ENCODE results near the gene NSF. TPM values are rescaled to one million over a fixed set of nuclear protein-coding genes. Genes with fewer than 3 reads are reported as not detected.

The NSF gene
- total RNA-seq, 1 experiment from 2014 or later, result 56.5 TPM

DNA sequence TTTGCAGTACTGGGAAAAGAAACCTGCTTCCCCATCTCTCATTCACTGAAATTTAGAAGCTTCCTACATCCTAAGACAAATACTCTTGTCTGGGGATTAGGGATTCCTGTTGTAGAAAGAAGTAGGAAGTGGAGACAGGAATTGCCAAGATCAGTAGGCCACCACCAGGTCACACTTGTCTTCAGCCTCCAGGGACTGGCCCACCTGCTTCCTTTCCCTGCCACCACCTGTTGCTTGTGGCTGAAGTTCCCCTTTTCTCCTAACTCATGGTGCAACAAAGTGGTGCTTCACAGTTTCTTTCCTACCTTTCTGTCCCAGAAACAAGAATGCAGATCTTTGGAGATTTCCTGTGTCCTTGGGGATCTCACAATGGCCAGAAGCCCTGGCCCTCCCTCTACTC, 145.6 kb downstream of the NSF start:
- H3K27me3 ChIP-seq (ENCODE audit: control insufficient read depth, insufficient read depth, low read length), result no peaks in the 10 kb centered on the region
- intact Hi-C loops (cut with micrococcal nuclease; ENCODE audit: unreplicated experiment) (no loop called here), in situ Hi-C loops (cut with HindIII; ENCODE audit: low pct_unique_long_range_greater_than_20kb, low sequenced_read_pairs) (no loop called here)
- ATAC-seq, result no peak
- no peak for DNase-seq (ENCODE audit: low read depth, low spot score)
- ChIA-PET CTCF (no interaction called here), POLR2A (no interaction called here)
- BruUV-seq (replicated peaks), result no TSS peak
- H3K27ac ChIP-seq (ENCODE audit: low read length), result no peak overlapping the region
- H3K36me3 ChIP-seq (ENCODE audit: control insufficient read depth, insufficient read depth, low read length), result no peaks in the 10 kb centered on the region; the same call in 1 of the 2 replicates
- TF ChIP-seq SIN3A (IDR thresholded peaks at IDR 0.05; ENCODE audit: borderline replicate concordance, insufficient read depth, low read depth, low read length) (no peak), POLR2AphosphoS5 (IDR thresholded peaks at IDR 0.05; ENCODE audit: low read depth, low read length) (no peak), TCF7L2 (IDR thresholded peaks at IDR 0.05; ENCODE audit: low read depth, low read length) (no peak)
- TF ChIP-seq, protein P1, sequence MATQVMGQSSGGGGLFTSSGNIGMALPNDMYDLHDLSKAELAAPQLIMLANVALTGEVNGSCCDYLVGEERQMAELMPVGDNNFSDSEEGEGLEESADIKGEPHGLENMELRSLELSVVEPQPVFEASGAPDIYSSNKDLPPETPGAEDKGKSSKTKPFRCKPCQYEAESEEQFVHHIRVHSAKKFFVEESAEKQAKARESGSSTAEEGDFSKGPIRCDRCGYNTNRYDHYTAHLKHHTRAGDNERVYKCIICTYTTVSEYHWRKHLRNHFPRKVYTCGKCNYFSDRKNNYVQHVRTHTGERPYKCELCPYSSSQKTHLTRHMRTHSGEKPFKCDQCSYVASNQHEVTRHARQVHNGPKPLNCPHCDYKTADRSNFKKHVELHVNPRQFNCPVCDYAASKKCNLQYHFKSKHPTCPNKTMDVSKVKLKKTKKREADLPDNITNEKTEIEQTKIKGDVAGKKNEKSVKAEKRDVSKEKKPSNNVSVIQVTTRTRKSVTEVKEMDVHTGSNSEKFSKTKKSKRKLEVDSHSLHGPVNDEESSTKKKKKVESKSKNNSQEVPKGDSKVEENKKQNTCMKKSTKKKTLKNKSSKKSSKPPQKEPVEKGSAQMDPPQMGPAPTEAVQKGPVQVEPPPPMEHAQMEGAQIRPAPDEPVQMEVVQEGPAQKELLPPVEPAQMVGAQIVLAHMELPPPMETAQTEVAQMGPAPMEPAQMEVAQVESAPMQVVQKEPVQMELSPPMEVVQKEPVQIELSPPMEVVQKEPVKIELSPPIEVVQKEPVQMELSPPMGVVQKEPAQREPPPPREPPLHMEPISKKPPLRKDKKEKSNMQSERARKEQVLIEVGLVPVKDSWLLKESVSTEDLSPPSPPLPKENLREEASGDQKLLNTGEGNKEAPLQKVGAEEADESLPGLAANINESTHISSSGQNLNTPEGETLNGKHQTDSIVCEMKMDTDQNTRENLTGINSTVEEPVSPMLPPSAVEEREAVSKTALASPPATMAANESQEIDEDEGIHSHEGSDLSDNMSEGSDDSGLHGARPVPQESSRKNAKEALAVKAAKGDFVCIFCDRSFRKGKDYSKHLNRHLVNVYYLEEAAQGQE (IDR thresholded peaks at IDR 0.05; ENCODE audit: insufficient read depth in 1 of 2, low read depth in 2 of 2, low read length in 1 of 2), result no peak
- TF ChIP-seq, protein P2, sequence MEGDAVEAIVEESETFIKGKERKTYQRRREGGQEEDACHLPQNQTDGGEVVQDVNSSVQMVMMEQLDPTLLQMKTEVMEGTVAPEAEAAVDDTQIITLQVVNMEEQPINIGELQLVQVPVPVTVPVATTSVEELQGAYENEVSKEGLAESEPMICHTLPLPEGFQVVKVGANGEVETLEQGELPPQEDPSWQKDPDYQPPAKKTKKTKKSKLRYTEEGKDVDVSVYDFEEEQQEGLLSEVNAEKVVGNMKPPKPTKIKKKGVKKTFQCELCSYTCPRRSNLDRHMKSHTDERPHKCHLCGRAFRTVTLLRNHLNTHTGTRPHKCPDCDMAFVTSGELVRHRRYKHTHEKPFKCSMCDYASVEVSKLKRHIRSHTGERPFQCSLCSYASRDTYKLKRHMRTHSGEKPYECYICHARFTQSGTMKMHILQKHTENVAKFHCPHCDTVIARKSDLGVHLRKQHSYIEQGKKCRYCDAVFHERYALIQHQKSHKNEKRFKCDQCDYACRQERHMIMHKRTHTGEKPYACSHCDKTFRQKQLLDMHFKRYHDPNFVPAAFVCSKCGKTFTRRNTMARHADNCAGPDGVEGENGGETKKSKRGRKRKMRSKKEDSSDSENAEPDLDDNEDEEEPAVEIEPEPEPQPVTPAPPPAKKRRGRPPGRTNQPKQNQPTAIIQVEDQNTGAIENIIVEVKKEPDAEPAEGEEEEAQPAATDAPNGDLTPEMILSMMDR (IDR thresholded peaks at IDR 0.05), result no peak
- H3K4me1 ChIP-seq (ENCODE audit: control insufficient read depth, insufficient read depth, low read length), result no peaks in the 10 kb centered on the region
- H3K9me3 ChIP-seq (ENCODE audit: control insufficient read depth, insufficient read depth, low read depth, low read length), result no peaks in the 10 kb centered on the region
- no peak overlapping the region for H3K4me3 ChIP-seq (ENCODE audit: low read depth in 2 of 2, low read length in 2 of 2)

DNA sequence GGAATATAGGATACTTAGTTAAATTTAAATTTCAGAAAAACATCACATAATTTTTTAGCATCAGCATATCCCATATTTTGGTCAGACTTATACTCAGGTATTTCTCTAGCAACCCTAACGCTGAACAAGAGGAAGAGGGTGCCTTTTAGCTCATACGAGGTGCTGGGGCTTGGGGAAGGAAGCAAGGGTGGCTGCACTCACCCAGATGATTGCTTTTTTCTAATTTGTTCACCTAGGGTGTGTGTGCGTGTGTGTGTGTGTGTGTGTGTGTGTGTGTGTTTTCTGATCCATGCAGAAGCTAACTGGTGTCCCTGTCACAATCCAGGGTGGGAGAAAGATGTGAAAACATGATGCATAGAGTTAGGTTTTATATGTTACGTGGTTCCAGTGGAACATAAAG, 146.9 kb downstream of the NSF start:
- TF ChIP-seq, protein P1 (IDR thresholded peaks at IDR 0.05; ENCODE audit: insufficient read depth in 1 of 2, low read depth in 2 of 2, low read length in 1 of 2), result no peak
- TF ChIP-seq TCF7L2 (IDR thresholded peaks at IDR 0.05; ENCODE audit: low read depth, low read length) (no peak), POLR2AphosphoS5 (IDR thresholded peaks at IDR 0.05; ENCODE audit: low read depth, low read length) (no peak)
- Histone ChIP-seq H3K36me3 (ENCODE audit: control insufficient read depth, insufficient read depth, low read length) (no peaks in the 10 kb centered on the region), H3K4me3 (ENCODE audit: low read depth in 2 of 2, low read length in 2 of 2) (no peak overlapping the region), H3K27me3 (ENCODE audit: control insufficient read depth, insufficient read depth, low read length) (no peaks in the 10 kb centered on the region), H3K27ac (ENCODE audit: low read length) (no peak overlapping the region), H3K4me1 (ENCODE audit: control insufficient read depth, insufficient read depth, low read length) (no peaks in the 10 kb centered on the region), H3K9me3 (ENCODE audit: control insufficient read depth, insufficient read depth, low read depth, low read length) (no peaks in the 10 kb centered on the region)
- DNase-seq (ENCODE audit: low read depth, low spot score) (no peak), ATAC-seq (no peak)
- in situ Hi-C loops (cut with HindIII; ENCODE audit: low pct_unique_long_range_greater_than_20kb, low sequenced_read_pairs) (no loop called here), intact Hi-C loops (cut with micrococcal nuclease; ENCODE audit: unreplicated experiment) (no loop called here)
- ChIA-PET CTCF (interaction anchor here (0.5 kb wide), 1 partner anchor 75 kb away, joined by 8 read pairs; no protein-coding TSS in a partner anchor), POLR2A (no interaction called here)
- BruUV-seq (replicated peaks), result no TSS peak

All from Panc1 (cell line).